GM21737 (cell line): Measurements from ENCODE around the gene NDST1.

Experiments
- ATAC-seq: cut with Tn5 transposase; IDR thresholded peaks from one replicate; pipeline ENCODE4 v1.9.1; 2021; ENCODE audit warnings: mild to moderate bottlenecking, moderate library complexity; ENCODE audit not compliant: unreplicated experiment

Gene NDST1

GRCh38 chr5:150561571-150562275, 53.8 kb downstream of the NDST1 start:
- no peak for ATAC-seq

- ATAC-seq, result no peak
Measured at GRCh38 chr5:150562832-150563231, 54.9 kb downstream of the NDST1 start.

- ATAC-seq, result no peak
Measured at GRCh38 chr5:150565868-150566267, 57.9 kb downstream of the NDST1 start.

GRCh38 chr5:150567031-150567717, 59.2 kb downstream of the NDST1 start:
- no peak for ATAC-seq

GRCh38 chr5:150568663-150569062, 60.7 kb downstream of the NDST1 start:
- ATAC-seq, result no peak

GRCh38 chr5:150570333-150570732, 62.4 kb downstream of the NDST1 start:
- no peak for ATAC-seq

GRCh38 chr5:150571836-150572235, 63.9 kb downstream of the NDST1 start:
- ATAC-seq, result no peak

- no peak for ATAC-seq
Measured at GRCh38 chr5:150573216-150573615, 65.3 kb downstream of the NDST1 start.

- ATAC-seq, result no peak
Measured at GRCh38 chr5:150573867-150574817, 66.2 kb downstream of the NDST1 start.

GRCh38 chr5:150574818-150575547, 67.1 kb downstream of the NDST1 start:
- ATAC-seq, result no peak

GRCh38 chr5:150575745-150576448, 68.0 kb downstream of the NDST1 start:
- ATAC-seq, result no peak

GRCh38 chr5:150576449-150576949, 68.6 kb downstream of the NDST1 start:
- ATAC-seq, result no peak

- ATAC-seq, result no peak
Measured at GRCh38 chr5:150577378-150578139, 69.6 kb downstream of the NDST1 start.

GRCh38 chr5:150578781-150579461, 71.0 kb downstream of the NDST1 start:
- ATAC-seq, result no peak

- no peak for ATAC-seq
Measured at GRCh38 chr5:150579462-150580400, 71.8 kb downstream of the NDST1 start.

- no peak for ATAC-seq
Measured at GRCh38 chr5:150580917-150581316, 73.0 kb downstream of the NDST1 start.

- no peak for ATAC-seq
Measured at GRCh38 chr5:150582241-150583109, 74.5 kb downstream of the NDST1 start.
